B cell (primary cell): ENCODE results near the gene GINS2. TPM values are rescaled to one million over a fixed set of nuclear protein-coding genes. Genes with fewer than 3 reads are reported as not detected.

Experiments
- ATAC-seq: fragments of 200-7000 bp; cut with Tn5 transposase; one replicate; pipeline ENCODE4 v1.10.0; 2021; ENCODE audit warnings: low read depth, mild to moderate bottlenecking, moderate number of reproducible peaks, moderate library complexity
- CTCF ChIA-PET: fragments of 350-600 bp; sonication (Branson Sonifier 250); formaldehyde crosslinking; loops from one replicate; lab custom pipeline; 2021; ENCODE audit warnings: antibody characterized with exemption, inconsistent platforms; lab: Charles Lee
- POLR2A ChIA-PET: fragments of 350-600 bp; sonication (Branson Sonifier 250); formaldehyde crosslinking; loops from one replicate; lab custom pipeline; 2021; ENCODE audit warnings: antibody characterized with exemption; lab: Charles Lee
- DNase-seq: peaks from one replicate; pipeline ENCODE4 v3.0.0; 2013
- H2AFZ ChIP-seq: 2 replicates; pipeline ENCODE4 v1.6.1; 2012; ENCODE audit warnings: mild to moderate bottlenecking, low read depth, low read length; ENCODE audit not compliant: insufficient read depth, poor library complexity, severe bottlenecking
- H3K27ac ChIP-seq, 2 donors: 1 replicate in 1 of 2; 2 replicates in 1 of 2; pipeline ENCODE4 v1.5.1; 2012 to 2013; ENCODE audit warnings: low read length in 2 of 2, mild to moderate bottlenecking in 2 of 2, moderate library complexity in 1 of 2
- H3K27me3 ChIP-seq, 4 experiments: fragments of 200-600 bp in 1 of 4; sonication (generic) in 1 of 4; replicated peaks in 1 of 4; 1 replicate in 2 of 4; 2 replicates in 2 of 4; pipeline versions ENCODE4 v1.6.1 to v1.7.0; 2013 to 2016; ENCODE audit warnings: low read length in 3 of 4, mild to moderate bottlenecking in 2 of 4, mixed read lengths in 1 of 4, moderate library complexity in 1 of 4; ENCODE audit not compliant: insufficient read depth in 4 of 4, control insufficient read depth in 3 of 4; ENCODE audit errors: control extremely low read depth in 1 of 4
- H3K36me3 ChIP-seq, 2 experiments: replicated peaks in 1 of 2; 1 replicate in 1 of 2; 2 replicates in 1 of 2; pipeline versions ENCODE4 v1.6.1 to v1.7.1; 2013; ENCODE audit warnings: low read length in 1 of 2; ENCODE audit not compliant: insufficient read depth in 2 of 2, control insufficient read depth in 1 of 2; ENCODE audit errors: control extremely low read depth in 1 of 2, extremely low read depth in 1 of 2
- H3K4me1 ChIP-seq, 2 donors: fragments of 200-600 bp in 1 of 2; sonication (generic) in 1 of 2; 1 replicate in 1 of 2; 2 replicates in 1 of 2; pipeline versions ENCODE4 v1.5.1 to v1.6.1; 2013 to 2017; ENCODE audit warnings: low read length in 2 of 2; ENCODE audit not compliant: control insufficient read depth in 2 of 2, insufficient read depth in 2 of 2
- H3K4me2 ChIP-seq: replicated peaks from 2 replicates; pipeline ENCODE3; 2012; ENCODE audit warnings: mild to moderate bottlenecking, low read depth, low read length; ENCODE audit not compliant: poor library complexity, severe bottlenecking
- H3K4me3 ChIP-seq, 5 experiments: fragments of 200-600 bp in 1 of 5; sonication (generic) in 1 of 5; 1 replicate in 3 of 5; 2 replicates in 2 of 5; pipeline versions ENCODE4 v1.5.1 to v1.7.0; 2011 to 2016; ENCODE audit warnings: low read length in 4 of 5, mild to moderate bottlenecking in 4 of 5, low read depth in 2 of 5, control low read depth in 1 of 5, moderate library complexity in 1 of 5; ENCODE audit not compliant: insufficient read depth in 1 of 5; ENCODE audit errors: control extremely low read depth in 1 of 5, extremely low read depth in 1 of 5
- H3K79me2 ChIP-seq: fragments of 200-600 bp; sonication (generic); one replicate; pipeline ENCODE4 v1.6.0; 2016; ENCODE audit warnings: low read length; ENCODE audit not compliant: control insufficient read depth, insufficient read depth
- H3K9ac ChIP-seq: fragments of 200-600 bp; sonication (generic); 2 replicates; pipeline ENCODE4 v1.6.1; 2017; ENCODE audit warnings: mild to moderate bottlenecking, low read length, moderate library complexity
- H3K9me3 ChIP-seq, 3 donors: one replicate each; pipeline versions ENCODE4 v1.6.1 to v1.7.1; 2013; ENCODE audit warnings: low read length in 2 of 3; ENCODE audit not compliant: control insufficient read depth in 2 of 3, insufficient read depth in 1 of 3; ENCODE audit errors: control extremely low read depth in 1 of 3
- H4K20me1 ChIP-seq: 2 replicates; pipeline ENCODE4 v1.6.0; 2012; ENCODE audit warnings: mild to moderate bottlenecking, low read length; ENCODE audit not compliant: insufficient read depth, control insufficient read depth, poor library complexity, severe bottlenecking
- H3K27ac Mint-ChIP-seq: one replicate; pipeline ENCODE4 v1.8.0; 2021; ENCODE audit warnings: mixed read lengths
- H3K27me3 Mint-ChIP-seq: one replicate; pipeline ENCODE4 v1.8.0; 2021; ENCODE audit warnings: mixed read lengths
- H3K4me1 Mint-ChIP-seq: one replicate; pipeline ENCODE4 v1.8.0; 2021; ENCODE audit warnings: mixed read lengths
- H3K4me3 Mint-ChIP-seq: one replicate; pipeline ENCODE4 v1.8.0; 2021; ENCODE audit warnings: mixed read lengths
- H3K9me3 Mint-ChIP-seq: one replicate; pipeline ENCODE4 v1.8.0; 2022; ENCODE audit warnings: mixed read lengths; ENCODE audit not compliant: insufficient read depth
- EZH2 ChIP-seq: IDR thresholded peaks from 2 replicates; pipeline ENCODE4 v1.6.1; 2012; ENCODE audit warnings: borderline replicate concordance, low read depth, mild to moderate bottlenecking, moderate library complexity, low read length; ENCODE audit not compliant: insufficient read depth, poor library complexity, severe bottlenecking
- WGBS: methylation state at CpG from one replicate; pipeline ENCODE4 v1.1.5; 2013; ENCODE audit warnings: missing lambda C conversion rate; ENCODE audit not compliant: insufficient coverage; 5-methylcytosine and 5-hydroxymethylcytosine counted together
- intact Hi-C: fragments of 100-400 bp; cut with micrococcal nuclease; formaldehyde crosslinking; loops from one replicate; pipeline ENCODE4 v1.10.0; 2022
- polyA plus RNA-seq: library from polyadenylated mRNA; depleted of rRNA; stranded (reverse); fragments of >200 nt; gene quantifications from 2 replicates; pipeline ENCODE4 v1.2.3, GENCODE V29; 2012
- total RNA-seq, 2 donors: library from RNA; stranded (reverse); fragments of 120-200 nt in 1 of 2; gene quantifications; 1 replicate in 1 of 2; 2 replicates in 1 of 2; pipeline versions ENCODE4 v1.2.3 to v1.2.4, GENCODE V29; 2013 to 2022
- TF ChIP-seq, protein P1 (sequence below): fragments of 200-600 bp; IDR thresholded peaks from one replicate; pipeline ENCODE4 v1.8.0; 2022; ENCODE audit warnings: antibody characterized with exemption, mild to moderate bottlenecking

Gene GINS2
- total and polyA plus RNA-seq, 2 donors (not counting 1 experiment from before 2014, with no cell fraction given): 0.52 to 4.2 TPM

DNA sequence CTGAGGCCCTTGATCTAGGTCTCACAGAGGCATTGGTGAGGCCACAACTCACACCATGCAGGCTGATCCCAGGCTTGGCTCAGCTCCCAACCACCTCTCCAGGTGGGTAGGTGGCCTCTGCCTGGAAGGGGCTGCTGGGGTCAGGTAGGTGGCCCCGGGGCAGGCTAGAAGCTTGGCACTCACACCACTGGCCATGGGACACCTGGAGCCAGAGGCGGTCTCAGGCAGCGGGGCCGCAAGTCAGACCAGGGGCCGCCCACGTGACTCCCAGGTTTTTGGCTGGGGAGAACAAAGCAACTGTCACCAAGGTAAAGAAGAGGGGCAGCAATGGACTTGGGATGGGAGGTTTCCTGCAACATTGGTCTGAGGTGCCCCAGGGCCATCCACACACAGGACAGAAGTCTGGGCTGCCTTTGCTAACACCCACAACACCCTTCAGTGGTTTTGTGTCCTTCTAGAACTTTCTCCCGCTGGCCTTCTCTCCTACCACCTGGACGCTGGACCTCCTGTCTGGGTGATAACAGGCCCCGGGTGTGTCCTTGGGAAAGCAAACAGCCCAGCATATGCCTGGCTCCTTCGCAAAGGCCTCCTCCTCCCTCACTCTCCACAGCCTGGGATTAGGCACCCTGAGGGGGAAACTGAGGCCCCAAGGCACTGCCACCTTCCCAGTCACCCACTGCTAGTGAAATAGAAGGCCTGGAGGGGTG lies 45.7 kb upstream of the GINS2 start:
- ATAC-seq (no peak), DNase-seq (no peak)
- peak overlapping the region; percentile 21 for H2AFZ ChIP-seq
- no peak overlapping the region for H3K27ac ChIP-seq
- H3K4me3 ChIP-seq: peak overlapping the region in 1 of 5 experiments; percentile 38
- WGBS: 84% methylated on average over 8 of the region's 10 CpGs
- peak overlapping the region; percentile 50 for H3K9ac ChIP-seq
- peak overlapping the region; percentile 74 for H3K4me2 ChIP-seq
- H3K9me3 ChIP-seq: no peaks in the 10 kb centered on the region
- H3K27ac Mint-ChIP-seq: no peak overlapping the region
- peaks cover 53% of the 10 kb centered on the region for H4K20me1 ChIP-seq
- H3K4me1 ChIP-seq: peaks cover 30 to 38% of the 10 kb centered on the region in 2 donors
- intact Hi-C loops: loop anchor here (1.0 to 5.0 kb wide), 3 partner anchors 17 to 47 kb away; partner anchors contain the start of genes C16orf74 and GINS2
- no peaks in the 10 kb centered on the region for H3K27me3 Mint-ChIP-seq
- peaks cover 76% of the 10 kb centered on the region for H3K79me2 ChIP-seq
- ChIA-PET POLR2A (interaction anchor here (3.8 kb wide), 1 partner anchor 19 kb away, joined by 24 read pairs; no protein-coding TSS in a partner anchor), CTCF (interaction anchor here (4.7 kb wide), 1 partner anchor 26 kb away, joined by 33 read pairs; no protein-coding TSS in a partner anchor)
- peaks cover 33% of the 10 kb centered on the region for H3K4me1 Mint-ChIP-seq
- TF ChIP-seq, protein P1, sequence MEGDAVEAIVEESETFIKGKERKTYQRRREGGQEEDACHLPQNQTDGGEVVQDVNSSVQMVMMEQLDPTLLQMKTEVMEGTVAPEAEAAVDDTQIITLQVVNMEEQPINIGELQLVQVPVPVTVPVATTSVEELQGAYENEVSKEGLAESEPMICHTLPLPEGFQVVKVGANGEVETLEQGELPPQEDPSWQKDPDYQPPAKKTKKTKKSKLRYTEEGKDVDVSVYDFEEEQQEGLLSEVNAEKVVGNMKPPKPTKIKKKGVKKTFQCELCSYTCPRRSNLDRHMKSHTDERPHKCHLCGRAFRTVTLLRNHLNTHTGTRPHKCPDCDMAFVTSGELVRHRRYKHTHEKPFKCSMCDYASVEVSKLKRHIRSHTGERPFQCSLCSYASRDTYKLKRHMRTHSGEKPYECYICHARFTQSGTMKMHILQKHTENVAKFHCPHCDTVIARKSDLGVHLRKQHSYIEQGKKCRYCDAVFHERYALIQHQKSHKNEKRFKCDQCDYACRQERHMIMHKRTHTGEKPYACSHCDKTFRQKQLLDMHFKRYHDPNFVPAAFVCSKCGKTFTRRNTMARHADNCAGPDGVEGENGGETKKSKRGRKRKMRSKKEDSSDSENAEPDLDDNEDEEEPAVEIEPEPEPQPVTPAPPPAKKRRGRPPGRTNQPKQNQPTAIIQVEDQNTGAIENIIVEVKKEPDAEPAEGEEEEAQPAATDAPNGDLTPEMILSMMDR: no peak
- TF ChIP-seq EZH2: no peak
- no peak overlapping the region for H3K4me3 Mint-ChIP-seq
- H3K9me3 Mint-ChIP-seq: no peaks in the 10 kb centered on the region
- H3K27me3 ChIP-seq: no peaks in the 10 kb centered on the region
- peaks cover 2 to 27% of the 10 kb centered on the region in 2 experiments for H3K36me3 ChIP-seq

DNA sequence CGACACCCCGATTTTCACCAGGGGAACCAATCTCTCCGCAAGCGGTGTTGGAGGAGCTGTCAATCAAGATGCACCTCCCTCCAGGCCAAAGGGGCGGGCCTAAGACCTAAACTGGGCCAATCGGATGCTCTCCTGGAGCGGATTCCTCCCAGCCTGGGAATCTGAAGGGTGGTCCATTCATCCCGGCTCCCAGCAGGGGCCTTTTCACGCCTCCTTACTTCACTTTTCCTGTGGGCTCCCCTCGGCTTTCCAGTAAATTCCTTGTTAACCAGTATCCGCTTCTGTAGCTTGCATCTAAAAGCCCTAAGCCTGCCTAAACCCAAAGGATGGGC lies 45.1 kb upstream of the GINS2 start:
- TF ChIP-seq EZH2: no peak
- CTCF ChIA-PET: no interaction called here
- H2AFZ ChIP-seq: no peak overlapping the region
- H3K27me3 Mint-ChIP-seq: no peaks in the 10 kb centered on the region
- peaks cover 33% of the 10 kb centered on the region for H3K4me1 Mint-ChIP-seq
- H3K27ac ChIP-seq: no peak overlapping the region
- H3K36me3 ChIP-seq: peaks cover 0 to 23% of the 10 kb centered on the region in 2 experiments
- H3K9me3 ChIP-seq: no peaks in the 10 kb centered on the region
- no peak overlapping the region for H3K9ac ChIP-seq
- WGBS: 93% methylated on average over 10 of the region's 11 CpGs
- H3K4me2 ChIP-seq: no peak overlapping the region
- H3K27me3 ChIP-seq: no peaks in the 10 kb centered on the region
- H3K4me3 Mint-ChIP-seq: no peak overlapping the region
- ATAC-seq (no peak), DNase-seq (no peak)
- H4K20me1 ChIP-seq: peaks cover 60% of the 10 kb centered on the region
- no peak overlapping the region for H3K27ac Mint-ChIP-seq
- intact Hi-C loops: no loop called here
- H3K4me3 ChIP-seq: no peak overlapping the region
- POLR2A ChIA-PET: no interaction called here
- peaks cover 76% of the 10 kb centered on the region for H3K79me2 ChIP-seq
- H3K4me1 ChIP-seq: peaks cover 30 to 38% of the 10 kb centered on the region in 2 donors
- no peaks in the 10 kb centered on the region for H3K9me3 Mint-ChIP-seq
